HG03280 (cell line): ENCODE results near the gene OR4C3.
A peak's percentile ranks its signal among the peaks of the same experiment; 100 is the strongest.
"Not testable (repeated sequence)": the region's sequence is repeated elsewhere in the genome, so short reads cannot be mapped to it uniquely, and the experiment has no call there.

ENCODE experiments used
- ATAC-seq: cut with Tn5 transposase; IDR thresholded peaks from one replicate; pipeline ENCODE4 v1.9.1; 2021; ENCODE audit warnings: mild to moderate bottlenecking, moderate library complexity; ENCODE audit not compliant: unreplicated experiment

OR4C3 gene

GRCh38 chr11:48324620-48325019 is at the start of gene OR4C3:
Gene OR4C3 (plus strand): TSS chr11:48324920. CDS start chr11:48325022, 102 bp downstream.
- ATAC-seq = not testable (repeated sequence)

- no peak for ATAC-seq
These were observed 18.8 kb upstream of the OR4C3 start, which contains the start of gene OR4S1 for GRCh38 chr11:48305923-48306322. Gene OR4S1 (plus strand): TSS chr11:48306223. CDS start chr11:48306223, 0 bp downstream.

GRCh38 chr11:48307760-48308386 is 16.8 kb upstream of the OR4C3 start:
- peak; percentile 88 for ATAC-seq

- not testable (repeated sequence) for ATAC-seq
These were observed 11.1 kb upstream of the OR4C3 start for GRCh38 chr11:48313590-48313989.

- ATAC-seq = not testable (repeated sequence)
These were observed 4.9 kb upstream of the OR4C3 start for GRCh38 chr11:48319813-48320212.

- ATAC-seq = no peak
These were observed 16.7 kb downstream of the OR4C3 start for GRCh38 chr11:48341466-48341865.

- not testable (repeated sequence) for ATAC-seq
These were observed 17.8 kb downstream of the OR4C3 start for GRCh38 chr11:48342505-48342904.

GRCh38 chr11:48346286-48346685 is 21.6 kb downstream of the OR4C3 start:
- ATAC-seq = not testable (repeated sequence)

- no peak for ATAC-seq
These were observed 29.3 kb downstream of the OR4C3 start for GRCh38 chr11:48354013-48354412.

GRCh38 chr11:48354677-48355076 is 30.0 kb downstream of the OR4C3 start:
- no peak for ATAC-seq

GRCh38 chr11:48361289-48361688 is 36.6 kb downstream of the OR4C3 start:
- not testable (repeated sequence) for ATAC-seq

GRCh38 chr11:48366365-48366764 is 41.6 kb downstream of the OR4C3 start, which contains the start of gene OR4C5:
Gene OR4C5 (minus strand): TSS chr11:48366465. CDS start chr11:48366465, 0 bp downstream.
- ATAC-seq = no peak
